ENCODE results near the gene TRAM2. TPM values are rescaled to one million over a fixed set of nuclear protein-coding genes. Genes with fewer than 3 reads are reported as not detected.

The TRAM2 gene
- total and polyA plus RNA-seq, 2 of the 8 experiments (the other 6 are each of a cell fraction or from before 2014, with no cell fraction given): 9.0 to 21.4 TPM

DNA sequence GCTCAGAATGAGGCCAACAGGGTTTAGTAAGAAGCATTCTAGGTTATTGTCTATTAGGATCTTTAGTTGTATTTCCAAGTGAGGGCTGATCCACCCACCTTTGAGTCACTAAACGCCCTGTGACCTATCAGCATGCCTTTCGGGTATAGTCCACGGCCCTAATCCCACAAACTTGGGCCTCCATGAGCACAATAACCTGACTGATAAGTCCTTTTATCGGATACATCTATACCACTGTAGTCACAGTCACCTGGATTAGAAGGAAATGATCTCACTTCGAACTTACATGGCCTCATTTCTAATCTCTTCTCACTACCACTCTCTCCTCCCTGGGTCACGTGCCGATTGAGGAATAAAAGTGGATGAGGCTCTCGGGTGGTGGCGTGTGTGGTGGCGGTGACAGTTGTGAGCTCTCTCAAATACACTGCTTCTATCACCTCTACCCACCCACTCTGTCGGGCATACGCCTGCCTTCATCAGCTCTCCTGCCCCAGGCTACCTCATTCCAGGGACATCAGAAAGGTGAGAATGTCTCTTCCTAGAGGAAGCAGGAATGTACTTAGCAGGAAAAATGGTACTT is 65.2 kb downstream of the TRAM2 start:
- no peak overlapping the region for H2BK12ac ChIP-seq (ENCODE audit: low read depth, low read length)
- H3K79me2 ChIP-seq (ENCODE audit: control insufficient read depth in 1 of 2, insufficient read depth in 2 of 2, low read length in 2 of 2): no peaks in the 10 kb centered on the region
- no peak overlapping the region for H4K5ac ChIP-seq (ENCODE audit: insufficient read length, low read depth, low read length)
- ChIA-PET CTCF (ENCODE audit: partially characterized antibody) (interaction anchor here (1.1 to 2.5 kb wide), 3 partner anchors 13 to 96 kb away, joined by 4 to 7 read pairs (median 5); no protein-coding TSS in a partner anchor), POLR2A (ENCODE audit: partially characterized antibody) (no interaction called here)
- H3K9me3 ChIP-seq (ENCODE audit: insufficient read depth in 2 of 2, low read depth in 1 of 2, low read length in 1 of 2): no peaks in the 10 kb centered on the region
- no peak overlapping the region for H3K4me2 ChIP-seq (ENCODE audit: insufficient read depth in 1 of 2, low read depth in 2 of 2, low read length in 2 of 2)
- H2BK20ac ChIP-seq (ENCODE audit: low read length): no peak overlapping the region
- H3K4me1 ChIP-seq (replicated peaks in 1 of 4; ENCODE audit: control insufficient read depth in 3 of 4, insufficient read depth in 4 of 4, low read length in 3 of 4): peaks cover 0 to 14% (median under 1%) of the 10 kb centered on the region in 4 experiments; a peak in 3 of 7 replicates
- no peaks in the 10 kb centered on the region for H3K27me3 ChIP-seq (replicated peaks in 1 of 4; ENCODE audit: control insufficient read depth in 3 of 4, extremely low read depth in 1 of 4, insufficient read depth in 3 of 4, low read length in 3 of 4)
- H3K56ac ChIP-seq (replicated peaks; ENCODE audit: insufficient read length, low read depth, low read length): no peak overlapping the region
- 85% methylated on average over 12 of the region's 12 CpGs; no CpG with 5 or more reads in 1 of the 2 experiments for WGBS, 2 experiments (ENCODE audit: extremely low coverage in 1 of 2, insufficient coverage in 1 of 2, insufficient read length in 1 of 2, insufficient replicate concordance in 2 of 2, low coverage in 1 of 2, low lambda C conversion rate in 2 of 2, missing lambda C conversion rate in 1 of 2)
- H4K91ac ChIP-seq (replicated peaks; ENCODE audit: insufficient read length, low read length): no peak overlapping the region
- H3K23ac ChIP-seq (ENCODE audit: insufficient read length): no peak overlapping the region
- FAIRE-seq (no peak), DNase-seq (ENCODE audit: low read depth in 1 of 2, low spot score in 2 of 2) (no peak)
- H3K27ac ChIP-seq (ENCODE audit: low read depth, low read length): no peak overlapping the region
- no peak overlapping the region for H2BK15ac ChIP-seq (ENCODE audit: low read length)
- no peaks in the 10 kb centered on the region for H3K23me2 ChIP-seq (ENCODE audit: low read depth, low read length)
- no peak overlapping the region for H3K4ac ChIP-seq (replicated peaks; ENCODE audit: insufficient read length, low read depth, low read length)
- no peak overlapping the region for H2AK5ac ChIP-seq (ENCODE audit: low read depth, low read length)
- H3K18ac ChIP-seq (ENCODE audit: extremely low read depth, low read length): no peak overlapping the region
- no peaks in the 10 kb centered on the region for H3K79me1 ChIP-seq (ENCODE audit: low read depth, low read length)
- no peak overlapping the region for H4K8ac ChIP-seq (ENCODE audit: extremely low read depth, insufficient read depth, low read length)
- no peaks in the 10 kb centered on the region for H4K20me1 ChIP-seq (replicated peaks in 1 of 2; ENCODE audit: control insufficient read depth in 1 of 2, insufficient read depth in 2 of 2, low read length in 2 of 2)
- H2BK5ac ChIP-seq (ENCODE audit: low read depth, low read length): no peak overlapping the region
- H3K36me3 ChIP-seq (ENCODE audit: control insufficient read depth in 2 of 4, insufficient read depth in 4 of 4, low read length in 3 of 4): peaks cover 0 to 25% (median 6%) of the 10 kb centered on the region in 4 experiments; a peak in 5 of 8 replicates
- H2AFZ ChIP-seq (ENCODE audit: low read length): no peak overlapping the region
- no peak overlapping the region for H3K14ac ChIP-seq (ENCODE audit: insufficient read length)
- no peak overlapping the region for H3K9ac ChIP-seq (replicated peaks in 1 of 4; ENCODE audit: extremely low read depth in 1 of 4, low read depth in 3 of 4, low read length in 3 of 4)
- no peak overlapping the region for H3K4me3 ChIP-seq (ENCODE audit: extremely low read depth in 1 of 4, insufficient read depth in 2 of 4, low read depth in 3 of 4, low read length in 4 of 4)
- no peak overlapping the region for H2BK120ac ChIP-seq (replicated peaks; ENCODE audit: low read depth, low read length)
- no peak for TF ChIP-seq SUZ12 (IDR thresholded peaks at IDR 0.05; ENCODE audit: low read length)
- no peak for TF ChIP-seq SAP30 (IDR thresholded peaks at IDR 0.05; ENCODE audit: insufficient read depth, insufficient replicate concordance, low read length)
- no peak for TF ChIP-seq JUN (IDR thresholded peaks at IDR 0.05; ENCODE audit: low read depth, low read length)
- TF ChIP-seq CTBP2 (IDR thresholded peaks at IDR 0.05; ENCODE audit: borderline replicate concordance, insufficient read depth, insufficient read length, low read length): no peak
- TF ChIP-seq, protein P1, sequence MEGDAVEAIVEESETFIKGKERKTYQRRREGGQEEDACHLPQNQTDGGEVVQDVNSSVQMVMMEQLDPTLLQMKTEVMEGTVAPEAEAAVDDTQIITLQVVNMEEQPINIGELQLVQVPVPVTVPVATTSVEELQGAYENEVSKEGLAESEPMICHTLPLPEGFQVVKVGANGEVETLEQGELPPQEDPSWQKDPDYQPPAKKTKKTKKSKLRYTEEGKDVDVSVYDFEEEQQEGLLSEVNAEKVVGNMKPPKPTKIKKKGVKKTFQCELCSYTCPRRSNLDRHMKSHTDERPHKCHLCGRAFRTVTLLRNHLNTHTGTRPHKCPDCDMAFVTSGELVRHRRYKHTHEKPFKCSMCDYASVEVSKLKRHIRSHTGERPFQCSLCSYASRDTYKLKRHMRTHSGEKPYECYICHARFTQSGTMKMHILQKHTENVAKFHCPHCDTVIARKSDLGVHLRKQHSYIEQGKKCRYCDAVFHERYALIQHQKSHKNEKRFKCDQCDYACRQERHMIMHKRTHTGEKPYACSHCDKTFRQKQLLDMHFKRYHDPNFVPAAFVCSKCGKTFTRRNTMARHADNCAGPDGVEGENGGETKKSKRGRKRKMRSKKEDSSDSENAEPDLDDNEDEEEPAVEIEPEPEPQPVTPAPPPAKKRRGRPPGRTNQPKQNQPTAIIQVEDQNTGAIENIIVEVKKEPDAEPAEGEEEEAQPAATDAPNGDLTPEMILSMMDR (IDR thresholded peaks at IDR 0.05; ENCODE audit: control extremely low read depth in 1 of 3, insufficient read depth in 1 of 3, low read depth in 1 of 3, low read length in 3 of 3): no peak
- no peak for TF ChIP-seq PHF8 (conservative IDR thresholded peaks at IDR 0.05; ENCODE audit: low read depth, low read length)
- no peak for TF ChIP-seq CEBPB (IDR thresholded peaks at IDR 0.05; ENCODE audit: low read depth, low read length)
- TF ChIP-seq FOSL1 (IDR thresholded peaks at IDR 0.05; ENCODE audit: insufficient read depth, low read depth, low read length): no peak
- no peak for TF ChIP-seq CHD1 (IDR thresholded peaks at IDR 0.05; ENCODE audit: low read depth, low read length)
- no peak for TF ChIP-seq JUND (IDR thresholded peaks at IDR 0.05; ENCODE audit: low read length)
